A673 (cell line): ENCODE data around the gene UCK2. TPM values are rescaled to one million over a fixed set of nuclear protein-coding genes. Genes with fewer than 3 reads are reported as not detected.

ENCODE experiments used
- BruUV-seq: library from RNA; stranded (reverse); fragments of 400-500 nt; replicated peaks from 2 replicates; lab custom pipeline; 2021; lab: Mats Ljungman, UMichigan
- CTCF ChIA-PET: fragments of 300-600 bp; sonication (Branson Sonifier 250); formaldehyde crosslinking; loops from one replicate; lab custom pipeline; 2022; ENCODE audit warnings: antibody characterized with exemption; lab: Charles Lee
- POLR2A ChIA-PET: fragments of 300-600 bp; sonication (Branson Sonifier 250); formaldehyde crosslinking; loops from one replicate; lab custom pipeline; 2022; ENCODE audit warnings: antibody characterized with exemption; ENCODE audit not compliant: low non-redundant PET; lab: Charles Lee
- DNase-seq: peaks from one replicate; pipeline ENCODE4 v3.0.0-alpha.2; 2015; ENCODE audit warnings: low spot score
- H3K27ac ChIP-seq: fragments of 200-600 bp; sonication (generic); 2 replicates; pipeline ENCODE4 v1.5.1; 2016; ENCODE audit warnings: mixed run types, low read depth, mild to moderate bottlenecking, mixed read lengths, antibody characterized with exemption, low read length; ENCODE audit not compliant: poor library complexity, severe bottlenecking
- H3K27me3 ChIP-seq: fragments of 200-600 bp; sonication (generic); replicated peaks from 2 replicates; pipeline ENCODE4 v1.6.1; 2017; ENCODE audit warnings: mixed run types, low read depth, mild to moderate bottlenecking, mixed read lengths, antibody characterized with exemption, low read length; ENCODE audit not compliant: insufficient read depth, poor library complexity
- H3K36me3 ChIP-seq: fragments of 200-600 bp; sonication (generic); 2 replicates; pipeline ENCODE4 v1.6.1; 2016; ENCODE audit warnings: mixed run types, mild to moderate bottlenecking, mixed read lengths, antibody characterized with exemption, low read length; ENCODE audit not compliant: insufficient read depth, poor library complexity, severe bottlenecking
- H3K4me1 ChIP-seq: fragments of 200-600 bp; sonication (generic); 2 replicates; pipeline ENCODE4 v1.6.1; 2017; ENCODE audit warnings: mixed run types, mild to moderate bottlenecking, mixed read lengths, antibody characterized with exemption, low read length; ENCODE audit not compliant: insufficient read depth, poor library complexity, severe bottlenecking
- H3K4me3 ChIP-seq: fragments of 200-600 bp; sonication (generic); 2 replicates; pipeline ENCODE4 v1.5.1; 2016; ENCODE audit warnings: low read depth, mixed run types, mild to moderate bottlenecking, mixed read lengths, low read length; ENCODE audit not compliant: poor library complexity, severe bottlenecking
- H3K9me3 ChIP-seq: fragments of 200-600 bp; sonication (generic); 2 replicates; pipeline ENCODE4 v1.6.1; 2016; ENCODE audit warnings: mixed run types, low read depth, mild to moderate bottlenecking, mixed read lengths, antibody characterized with exemption, low read length; ENCODE audit not compliant: poor library complexity, severe bottlenecking
- CTCF ChIP-seq: fragments of 300-800, 200-600 bp; sonication (generic); conservative IDR thresholded peaks from 2 replicates; pipeline ENCODE4 v1.5.1; 2017; ENCODE audit warnings: low read depth, mild to moderate bottlenecking, antibody characterized with exemption, low read length, moderate library complexity, mixed read lengths
- EZH2 ChIP-seq: fragments of 200-600 bp; sonication (generic); IDR thresholded peaks from 2 replicates; pipeline ENCODE4 v1.6.1; 2017; ENCODE audit warnings: borderline replicate concordance, low read depth, mild to moderate bottlenecking, mixed read lengths, antibody characterized with exemption, low read length; ENCODE audit not compliant: poor library complexity, severe bottlenecking
- intact Hi-C: fragments of 100-400 bp; cut with micrococcal nuclease; formaldehyde crosslinking; loops from one replicate; pipeline ENCODE4 v1.10.0; 2022; ENCODE audit not compliant: unreplicated experiment
- total RNA-seq: library from RNA; stranded (reverse); gene quantifications from 2 replicates; pipeline ENCODE4 v1.2.3, GENCODE V29; 2021

Gene UCK2
- total RNA-seq, 1 experiment from 2014 or later = 78.7 TPM

GRCh38 chr1:165907256-165907857 lies 79.9 kb downstream of the UCK2 start:
- Histone ChIP-seq H3K27me3 (no peaks in the 10 kb centered on the region), H3K9me3 (no peaks in the 10 kb centered on the region), H3K4me1 (peaks cover 16% of the 10 kb centered on the region), H3K36me3 (peaks cover 52% of the 10 kb centered on the region), H3K27ac (no peak overlapping the region), H3K4me3 (no peak overlapping the region)
- ChIA-PET POLR2A (interaction anchor here (0.7 kb wide), 1 partner anchor 158 kb away, joined by 4 read pairs; no protein-coding TSS in a partner anchor), CTCF (interaction anchor here (0.6 kb wide), 1 partner anchor 146 kb away, joined by 3 read pairs; no protein-coding TSS in a partner anchor)
- intact Hi-C loops = no loop called here
- BruUV-seq = no TSS peak
- TF ChIP-seq CTCF (no peak), EZH2 (no peak)
- no peak for DNase-seq

- DNase-seq = no peak
- intact Hi-C loops = loop anchor here (5.0 kb wide), 1 partner anchor 519 kb away; no protein-coding TSS in a partner anchor
- POLR2A ChIA-PET = no interaction called here
- Histone ChIP-seq H3K4me1 (no peaks in the 10 kb centered on the region), H3K27ac (no peak overlapping the region), H3K36me3 (peaks cover 41% of the 10 kb centered on the region), H3K9me3 (no peaks in the 10 kb centered on the region), H3K4me3 (no peak overlapping the region), H3K27me3 (no peaks in the 10 kb centered on the region)
- BruUV-seq = no TSS peak
- CTCF ChIA-PET = no interaction called here
- no peak for TF ChIP-seq EZH2
- no peak for TF ChIP-seq CTCF
These were observed 83.5 kb downstream of the UCK2 start for GRCh38 chr1:165910764-165911421.

- no peak for DNase-seq
- no peak for TF ChIP-seq CTCF
- Histone ChIP-seq H3K36me3 (peaks cover 32% of the 10 kb centered on the region), H3K27me3 (no peaks in the 10 kb centered on the region), H3K4me3 (no peak overlapping the region), H3K27ac (no peak overlapping the region), H3K4me1 (no peaks in the 10 kb centered on the region), H3K9me3 (no peaks in the 10 kb centered on the region)
- ChIA-PET POLR2A (no interaction called here), CTCF (interaction anchor here (1.0 kb wide), 1 partner anchor 310 kb away, joined by 3 read pairs; no protein-coding TSS in a partner anchor)
- intact Hi-C loops = loop anchor here (5.0 kb wide), 1 partner anchor 519 kb away; no protein-coding TSS in a partner anchor
- BruUV-seq = no TSS peak
These were observed 84.3 kb downstream of the UCK2 start for GRCh38 chr1:165911609-165912281.
